GM10266 (cell line): ENCODE results near the gene MLPH.

Experiments used
- DNase-seq: peaks from one replicate; pipeline ENCODE4 v3.0.0; 2012; ENCODE audit errors: extremely low spot score
- TF ChIP-seq, protein P1 (sequence below): IDR thresholded peaks from 2 replicates; pipeline ENCODE4 v1.5.1; 2012; ENCODE audit warnings: mild to moderate bottlenecking, low read depth; ENCODE audit not compliant: control insufficient read depth, insufficient read depth; ENCODE audit errors: missing control alignments

The MLPH gene

DNA sequence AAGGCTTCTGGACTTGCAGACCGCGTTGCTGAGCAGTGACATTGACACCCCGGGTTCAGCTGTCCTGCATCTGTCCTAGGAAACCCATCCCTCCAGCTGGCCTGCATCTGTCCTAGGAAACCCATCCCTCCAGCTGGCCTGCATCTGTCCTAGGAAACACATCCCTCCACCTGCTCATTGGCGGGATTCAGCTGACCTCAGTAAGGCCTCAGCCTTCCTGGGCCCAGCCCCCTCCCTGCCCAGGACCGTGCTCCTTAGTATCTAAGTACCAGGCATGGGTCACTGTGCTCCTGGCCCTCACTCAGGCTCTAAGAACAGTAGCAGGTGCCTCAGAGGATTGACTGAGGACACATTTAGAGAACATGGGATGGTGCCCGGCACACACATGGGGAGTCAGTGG is 1.2 kb downstream of the MLPH start:
- DNase-seq = no peak
- TF ChIP-seq, protein P1, sequence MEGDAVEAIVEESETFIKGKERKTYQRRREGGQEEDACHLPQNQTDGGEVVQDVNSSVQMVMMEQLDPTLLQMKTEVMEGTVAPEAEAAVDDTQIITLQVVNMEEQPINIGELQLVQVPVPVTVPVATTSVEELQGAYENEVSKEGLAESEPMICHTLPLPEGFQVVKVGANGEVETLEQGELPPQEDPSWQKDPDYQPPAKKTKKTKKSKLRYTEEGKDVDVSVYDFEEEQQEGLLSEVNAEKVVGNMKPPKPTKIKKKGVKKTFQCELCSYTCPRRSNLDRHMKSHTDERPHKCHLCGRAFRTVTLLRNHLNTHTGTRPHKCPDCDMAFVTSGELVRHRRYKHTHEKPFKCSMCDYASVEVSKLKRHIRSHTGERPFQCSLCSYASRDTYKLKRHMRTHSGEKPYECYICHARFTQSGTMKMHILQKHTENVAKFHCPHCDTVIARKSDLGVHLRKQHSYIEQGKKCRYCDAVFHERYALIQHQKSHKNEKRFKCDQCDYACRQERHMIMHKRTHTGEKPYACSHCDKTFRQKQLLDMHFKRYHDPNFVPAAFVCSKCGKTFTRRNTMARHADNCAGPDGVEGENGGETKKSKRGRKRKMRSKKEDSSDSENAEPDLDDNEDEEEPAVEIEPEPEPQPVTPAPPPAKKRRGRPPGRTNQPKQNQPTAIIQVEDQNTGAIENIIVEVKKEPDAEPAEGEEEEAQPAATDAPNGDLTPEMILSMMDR = no peak

DNA sequence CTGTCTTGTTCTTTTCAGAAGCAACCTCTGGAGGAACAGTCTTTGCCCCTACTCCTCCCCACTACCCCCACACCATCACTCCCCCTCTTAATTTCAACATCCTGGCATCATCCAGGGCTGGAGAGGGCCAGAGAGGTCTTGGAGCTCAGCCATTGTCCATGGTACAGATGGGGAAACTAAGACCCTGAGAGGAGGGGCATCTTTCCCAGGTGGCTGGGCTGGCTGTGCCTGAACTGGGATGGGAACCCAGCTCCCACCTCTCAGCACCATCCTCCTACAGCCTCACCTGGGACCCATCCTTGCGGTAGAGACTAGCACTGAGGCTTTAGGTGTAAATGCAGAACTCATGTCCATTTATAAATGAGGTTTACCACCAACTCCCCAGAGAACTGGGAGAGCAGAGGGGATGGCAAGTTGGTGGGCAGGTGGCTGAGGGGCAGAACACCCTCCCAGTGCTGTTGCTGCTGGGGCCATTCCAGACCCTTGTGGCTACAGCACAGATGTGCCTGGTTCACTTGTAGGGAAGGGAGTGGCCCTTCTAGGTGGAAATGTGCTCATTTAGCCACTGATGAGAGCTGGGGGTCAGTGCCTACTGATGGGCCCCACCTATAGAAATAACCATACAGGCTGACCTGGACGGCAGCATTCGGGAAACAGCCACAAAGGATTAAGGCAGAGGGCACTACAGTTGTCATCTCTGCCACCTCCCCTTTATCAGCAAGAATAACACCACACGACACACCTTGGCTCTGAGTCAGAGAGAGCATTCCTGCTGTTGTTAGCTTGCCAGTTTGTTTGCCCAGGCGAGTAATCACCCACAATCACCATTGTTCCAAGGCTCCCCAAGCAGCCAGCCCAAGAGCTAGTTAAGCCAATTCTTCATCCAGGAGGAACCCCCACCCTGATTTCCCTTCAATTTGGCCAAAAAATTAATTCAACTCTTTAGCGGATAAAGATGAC is 2.1 kb downstream of the MLPH start:
- no peak for DNase-seq
- TF ChIP-seq, protein P1 = no peak

GRCh38 chr2:237490009-237490711 is 3.1 kb downstream of the MLPH start:
- no peak for DNase-seq
- TF ChIP-seq, protein P1 = no peak

GRCh38 chr2:237490795-237491194 is 3.7 kb downstream of the MLPH start:
- DNase-seq = no peak

GRCh38 chr2:237491515-237492118 is 4.6 kb downstream of the MLPH start:
- TF ChIP-seq, protein P1 = no peak

More at GRCh38 chr2:237490795-237491194, 3.7 kb downstream of the MLPH start:
- TF ChIP-seq, protein P1 = no peak

DNA sequence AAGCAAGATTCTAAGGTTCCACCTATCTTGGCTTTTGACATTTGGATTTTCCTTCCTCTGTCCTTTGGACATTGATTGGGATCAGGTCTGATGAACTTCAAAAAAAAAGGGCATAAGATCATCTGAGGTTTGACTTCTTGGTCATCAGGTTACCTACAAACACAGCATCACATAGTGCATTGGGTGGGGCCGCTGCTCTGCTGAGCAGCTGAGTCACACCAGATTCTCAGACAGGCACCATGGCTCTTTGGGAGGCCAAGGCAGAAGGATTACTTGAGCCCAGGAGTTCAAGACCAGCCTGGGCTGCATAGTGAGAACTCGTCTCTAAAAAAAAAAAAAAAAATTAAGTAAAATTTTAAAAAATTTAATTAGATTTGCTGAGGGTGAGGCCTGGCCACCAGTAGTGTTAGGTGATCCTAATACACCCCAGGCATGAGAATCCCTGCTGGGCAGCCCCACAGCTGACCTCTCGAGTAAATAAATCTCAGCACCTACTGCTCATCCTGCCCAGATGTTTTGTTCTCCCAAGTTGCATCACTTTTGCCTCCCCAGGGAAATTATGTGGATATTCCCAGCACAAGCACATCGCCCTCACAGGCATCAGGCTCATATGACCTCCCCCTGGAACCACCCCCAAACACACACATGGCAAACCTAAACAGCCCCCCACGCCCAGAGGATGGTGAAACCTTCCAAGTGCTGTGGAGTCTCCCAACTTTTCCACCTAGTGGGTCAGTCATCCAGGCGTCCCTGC is 5.3 kb downstream of the MLPH start:
- TF ChIP-seq, protein P1 = no peak
- no peak for DNase-seq

More at GRCh38 chr2:237491515-237492118, 4.6 kb downstream of the MLPH start:
- DNase-seq = no peak
